CD4-positive, alpha-beta T cell treated with Interleukin-6 for 4 hours (primary cell): ENCODE measurements around the gene PFKL.

Experiments used
- DNase-seq: peaks from one replicate; pipeline ENCODE4 v3.0.0-alpha.2; 2020; ENCODE audit warnings: mixed read lengths

PFKL gene

GRCh38 chr21:44295163-44295573 lies 4.7 kb upstream of the PFKL start:
- DNase-seq = no peak

DNA sequence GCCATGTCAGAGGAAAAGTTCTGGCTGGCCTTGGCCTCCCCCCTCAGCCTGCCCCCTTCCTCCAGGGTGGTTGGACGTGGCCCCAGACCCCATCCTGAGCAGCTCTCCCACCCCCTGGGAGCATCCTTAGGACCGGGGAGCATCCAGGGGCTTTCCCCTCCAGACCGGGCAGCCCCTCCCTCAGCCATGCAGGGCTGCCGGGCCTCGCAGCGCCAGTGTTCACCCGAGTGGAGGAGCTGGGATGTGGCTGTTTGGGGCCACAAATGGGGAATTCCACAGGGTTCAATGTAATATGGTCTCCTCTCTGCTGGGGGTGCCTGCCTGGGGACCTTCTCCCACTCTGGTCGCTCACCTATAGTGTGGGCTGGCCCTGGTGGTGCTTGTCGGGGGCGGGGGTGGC lies 4.2 kb upstream of the PFKL start:
- DNase-seq = no peak

DNA sequence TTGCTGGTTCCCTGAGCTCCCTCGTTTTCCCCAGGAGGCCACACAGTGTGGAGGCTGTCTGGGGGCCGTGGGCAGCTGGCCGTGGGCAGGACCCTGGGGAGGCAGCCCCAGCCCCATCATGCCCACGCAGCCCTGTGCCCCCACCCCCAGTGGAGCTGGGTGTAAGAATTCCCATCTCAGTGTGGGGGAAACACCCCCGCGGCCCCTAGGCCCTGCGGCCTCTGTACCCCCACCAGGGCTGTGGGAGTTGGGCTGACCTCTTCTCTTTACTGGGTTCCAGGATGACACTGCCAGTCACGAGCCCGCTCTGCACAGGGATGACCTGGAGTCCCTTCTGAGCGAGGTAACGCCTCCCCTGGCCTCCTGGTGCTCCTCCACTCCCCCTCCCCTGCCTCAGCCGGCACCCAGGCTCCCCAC lies 3.7 kb upstream of the PFKL start:
- DNase-seq = no peak

GRCh38 chr21:44296916-44297315 lies 2.9 kb upstream of the PFKL start:
- no peak for DNase-seq

GRCh38 chr21:44297525-44298290 lies 2.1 kb upstream of the PFKL start:
- DNase-seq = peak; percentile 83

DNA sequence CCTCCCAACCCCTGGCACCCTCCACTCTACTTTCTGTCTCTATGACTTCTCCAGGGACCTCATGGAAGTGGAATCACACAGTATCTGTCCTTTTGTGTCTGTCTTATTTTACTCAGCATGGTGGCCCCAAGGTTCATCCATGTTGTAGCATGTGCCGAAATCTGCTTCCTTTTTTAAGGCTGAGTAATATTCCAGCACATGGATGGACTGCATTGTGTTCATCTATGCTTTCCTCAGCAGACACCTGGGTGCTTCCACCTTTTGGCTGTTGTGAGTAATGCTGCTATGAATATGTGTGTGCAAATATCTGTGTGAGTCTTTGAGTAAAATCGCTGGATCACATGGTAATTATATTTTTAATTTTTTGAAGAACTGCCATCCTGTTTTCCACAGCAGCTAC lies 1.6 kb upstream of the PFKL start:
- no peak for DNase-seq

- peak; percentile 14 for DNase-seq
Measured at GRCh38 chr21:44299085-44299457, 782 bp upstream of the PFKL start.

DNA sequence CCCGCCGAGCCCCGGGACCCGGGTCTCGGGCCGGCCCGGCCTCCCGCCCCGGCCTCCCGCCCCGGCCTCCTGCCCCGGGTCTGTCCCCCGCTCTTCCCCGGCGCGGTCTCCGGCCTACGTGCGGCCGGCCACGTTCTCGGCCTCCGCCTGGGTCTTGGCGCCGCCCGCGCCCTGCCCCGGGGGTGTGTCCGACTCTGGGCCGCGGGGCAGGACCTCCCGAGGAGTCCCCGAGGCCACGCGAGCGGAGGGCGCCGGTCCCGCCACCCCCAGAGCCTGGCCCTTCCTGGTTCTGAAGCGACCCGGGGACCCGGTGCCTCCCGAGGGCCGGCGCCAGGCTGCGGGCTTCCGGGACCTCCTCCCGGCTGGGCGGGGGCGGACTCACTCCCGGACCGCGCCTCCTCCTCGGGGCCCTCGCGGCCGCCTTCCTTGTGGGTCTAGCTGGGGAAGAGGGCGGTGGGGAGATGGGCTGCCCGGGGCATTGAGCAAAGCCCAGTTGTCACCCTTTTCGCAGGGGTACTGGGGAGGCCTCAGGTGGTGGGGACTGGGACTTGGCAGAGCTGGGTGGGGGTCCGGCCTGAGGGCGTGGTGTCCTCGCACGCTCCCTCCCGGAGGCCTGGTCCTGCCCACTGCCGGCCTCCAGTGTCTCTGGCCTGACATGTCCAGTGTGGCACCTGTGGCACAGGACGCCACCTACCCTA lies 558 bp downstream of the PFKL start:
- peak; percentile 75 for DNase-seq

GRCh38 chr21:44301141-44301540 lies 1.3 kb downstream of the PFKL start:
- no peak for DNase-seq

- DNase-seq = no peak
Measured at GRCh38 chr21:44301961-44302406, 2.1 kb downstream of the PFKL start.

GRCh38 chr21:44302573-44303401 lies 2.9 kb downstream of the PFKL start:
- DNase-seq = peak; percentile 31

GRCh38 chr21:44303490-44303981 lies 3.7 kb downstream of the PFKL start:
- peak; percentile 49 for DNase-seq

GRCh38 chr21:44304011-44304616 lies 4.3 kb downstream of the PFKL start:
- DNase-seq = no peak

GRCh38 chr21:44304877-44305293 lies 5.0 kb downstream of the PFKL start:
- peak; percentile 64 for DNase-seq

DNA sequence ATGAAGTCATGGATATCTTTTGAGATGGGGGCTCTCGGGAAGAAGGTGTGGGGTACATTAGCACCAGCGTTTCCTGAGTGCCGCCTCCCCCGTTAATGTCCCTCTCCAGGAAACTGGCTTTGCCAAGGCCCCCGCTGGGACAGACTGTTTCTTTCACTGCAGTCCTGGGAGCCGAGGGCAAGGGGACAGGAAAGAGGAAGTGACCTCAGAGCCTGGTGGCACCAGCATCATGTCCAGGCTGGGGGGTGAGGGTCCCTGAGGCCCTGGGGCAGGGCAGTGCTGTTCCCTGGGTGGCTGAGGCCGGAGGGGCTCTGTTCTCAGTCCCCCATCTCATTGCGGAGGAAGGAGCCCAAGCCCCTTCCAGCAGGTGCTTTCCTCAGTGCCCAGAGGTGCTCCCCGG lies 5.8 kb downstream of the PFKL start:
- DNase-seq = no peak

DNA sequence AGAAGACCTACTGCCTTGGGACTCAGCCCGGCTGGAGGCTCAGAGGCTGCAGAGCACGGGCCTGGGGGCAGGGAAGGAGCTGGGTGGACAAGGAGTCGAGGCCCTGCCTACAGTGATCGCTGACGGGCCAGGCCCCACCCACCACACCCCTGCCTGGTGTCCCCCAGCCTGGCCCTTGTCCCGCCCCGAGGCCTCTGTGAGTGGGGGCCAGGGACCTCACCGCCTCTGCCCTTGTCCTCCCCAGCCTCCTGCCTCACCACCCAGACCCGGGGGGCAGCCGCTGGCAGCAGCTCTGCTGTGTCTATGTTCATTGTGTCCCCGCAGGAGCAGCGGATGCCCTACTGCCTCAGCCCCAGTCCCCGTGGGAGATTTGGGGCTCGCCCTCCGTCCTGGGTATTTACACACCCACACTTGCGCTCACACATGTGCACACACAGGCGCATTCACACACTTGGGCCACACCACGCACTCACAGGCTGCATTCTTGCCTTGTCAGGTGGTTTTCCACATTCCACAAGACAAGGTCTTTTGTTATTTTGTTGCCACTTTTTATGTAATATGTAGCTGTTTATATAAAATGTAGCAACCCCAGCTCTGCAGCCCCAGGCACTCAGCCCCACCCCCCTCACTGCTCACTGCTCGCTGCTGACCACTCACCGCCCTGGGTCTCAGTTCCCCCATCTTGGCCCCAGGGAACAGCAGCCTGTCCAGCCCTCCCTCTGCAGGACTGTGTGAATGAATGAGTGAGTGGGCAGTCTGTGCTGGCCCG lies 7.3 kb downstream of the PFKL start:
- no peak for DNase-seq

GRCh38 chr21:44310628-44311507 lies 11.0 kb downstream of the PFKL start:
- DNase-seq = no peak

GRCh38 chr21:44312089-44312488 lies 12.2 kb downstream of the PFKL start:
- DNase-seq = no peak

GRCh38 chr21:44312716-44313115 lies 12.9 kb downstream of the PFKL start:
- no peak for DNase-seq

DNA sequence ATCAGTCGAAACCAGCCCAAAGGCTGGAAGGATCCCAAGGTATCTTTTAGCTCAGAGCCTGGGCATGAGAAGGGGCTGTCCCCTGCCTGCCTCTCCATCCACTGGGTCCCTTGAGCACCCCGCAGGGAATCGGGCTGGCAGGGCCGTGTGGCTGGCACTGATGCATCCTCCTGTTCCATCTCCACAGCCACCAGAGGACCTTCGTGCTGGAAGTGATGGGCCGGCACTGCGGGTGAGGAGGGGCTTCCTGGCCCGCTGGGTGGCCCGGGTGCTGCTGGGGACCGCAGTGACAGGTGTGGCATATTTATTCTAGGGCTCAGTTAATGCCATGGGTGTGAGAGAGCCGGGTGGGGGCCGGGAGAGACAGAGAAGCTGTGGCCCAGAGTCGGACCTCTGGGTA lies 13.6 kb downstream of the PFKL start:
- DNase-seq = no peak

DNA sequence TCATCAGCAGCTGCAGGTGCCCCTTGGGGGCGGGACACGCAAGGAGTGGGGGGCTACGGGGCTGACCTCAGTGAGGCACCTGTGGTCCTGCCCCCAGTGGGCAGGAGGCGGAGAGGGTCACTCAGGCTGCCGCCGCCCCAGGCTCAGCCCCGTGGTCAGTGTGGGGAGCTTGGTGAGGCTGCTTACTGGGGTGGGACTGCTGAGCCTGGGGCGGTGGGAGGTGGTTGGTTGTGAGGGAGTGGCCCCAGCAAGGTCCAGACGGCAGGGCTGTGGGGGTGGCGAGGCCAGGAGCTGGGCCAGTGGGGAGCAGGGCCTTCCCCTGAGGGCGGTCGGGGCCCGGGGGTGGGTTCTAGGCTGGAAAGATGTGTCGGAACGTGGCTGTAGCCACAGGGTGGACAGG lies 14.3 kb downstream of the PFKL start:
- no peak for DNase-seq
